Lower leg skin (tissue), 3 donors: Measurements from ENCODE around the gene TMEM213.

Source experiments
- CTCF ChIP-seq, 3 donors: fragments of 450-650 bp; IDR thresholded peaks; one replicate each; pipeline ENCODE4 v1.5.1; 2016; ENCODE audit warnings: antibody characterized with exemption in 3 of 3, mild to moderate bottlenecking in 3 of 3, moderate library complexity in 2 of 3
- POLR2A ChIP-seq, 2 donors: fragments of 450-650 bp; IDR thresholded peaks; one replicate each; pipeline ENCODE4 v1.6.1; 2016 to 2017; ENCODE audit warnings: antibody characterized with exemption in 2 of 2, mild to moderate bottlenecking in 1 of 2, moderate library complexity in 1 of 2

- no peak for TF ChIP-seq CTCF (IDR thresholded peaks at IDR 0.05)
- TF ChIP-seq POLR2A (IDR thresholded peaks at IDR 0.05), result no peak
Measured at GRCh38 chr7:138770904-138771303, 26.9 kb upstream of the TMEM213 start.
